OCI-LY3 (cell line): Measurements from ENCODE around the gene CUBN.

ENCODE experiments used
- H2AFZ ChIP-seq: fragments of 200-600, 300-600 bp; shearing (Covaris generic); 2 replicates; pipeline ENCODE4 v1.6.0; 2014; ENCODE audit warnings: antibody characterized with exemption, low read depth, low read length
- H3K27ac ChIP-seq: fragments of 200-600, 300-600 bp; sonication (generic); 2 replicates; pipeline ENCODE4 v1.5.1; 2014; ENCODE audit warnings: mild to moderate bottlenecking, low read length, moderate library complexity, mixed read lengths
- H3K27me3 ChIP-seq: fragments of 200-600, 300-600 bp; sonication (generic); 2 replicates; pipeline ENCODE4 v1.6.1; 2014; ENCODE audit warnings: low read depth, low read length, mixed read lengths
- H3K36me3 ChIP-seq: fragments of 200-600, 300-600 bp; sonication (generic); replicated peaks from 2 replicates; pipeline ENCODE3; 2014; ENCODE audit warnings: low read depth, low read length, mixed read lengths
- H3K4me1 ChIP-seq: fragments of 300-600, 200-600 bp; sonication (generic); 2 replicates; pipeline ENCODE4 v1.6.1; 2014; ENCODE audit warnings: low read length, mixed read lengths
- H3K4me2 ChIP-seq: fragments of 200-600, 300-600 bp; sonication (generic); 2 replicates; pipeline ENCODE4 v1.6.1; 2014; ENCODE audit warnings: low read length, mixed read lengths
- H3K4me3 ChIP-seq: fragments of 300-600, 200-600 bp; sonication (generic); 2 replicates; pipeline ENCODE4 v1.5.1; 2014; ENCODE audit warnings: antibody characterized with exemption, mild to moderate bottlenecking, low read length, moderate library complexity
- H3K79me2 ChIP-seq: fragments of 300-600, 200-600 bp; shearing (Covaris generic); 2 replicates; pipeline ENCODE4 v1.6.1; 2014; ENCODE audit warnings: mild to moderate bottlenecking, low read length, mixed read lengths
- H3K9ac ChIP-seq: fragments of 300-600, 200-600 bp; shearing (Covaris generic); 2 replicates; pipeline ENCODE4 v1.6.0; 2014; ENCODE audit warnings: mild to moderate bottlenecking, low read length, moderate library complexity
- H3K9me3 ChIP-seq: fragments of 200-600, 300-600 bp; shearing (Covaris generic); 2 replicates; pipeline ENCODE4 v1.6.1; 2014; ENCODE audit warnings: low read length, mixed read lengths; ENCODE audit not compliant: insufficient read depth
- H4K20me1 ChIP-seq: fragments of 200-600, 300-600 bp; sonication (generic); 2 replicates; pipeline ENCODE4 v1.6.1; 2016; ENCODE audit warnings: low read length, mixed read lengths; ENCODE audit not compliant: insufficient read depth
- EZH2phosphoT487 ChIP-seq: fragments of 200-600 bp; shearing (Covaris generic); IDR thresholded peaks from 2 replicates; pipeline ENCODE4 v1.6.1; 2018; ENCODE audit warnings: antibody characterized with exemption, mixed run types, low read depth
- TF ChIP-seq, protein P1 (sequence below): fragments of 200-600, 300-600 bp; sonication (generic); IDR thresholded peaks from 2 replicates; pipeline ENCODE4 v1.5.1; 2014; ENCODE audit warnings: antibody characterized with exemption, low read length, low read depth

The CUBN gene

DNA sequence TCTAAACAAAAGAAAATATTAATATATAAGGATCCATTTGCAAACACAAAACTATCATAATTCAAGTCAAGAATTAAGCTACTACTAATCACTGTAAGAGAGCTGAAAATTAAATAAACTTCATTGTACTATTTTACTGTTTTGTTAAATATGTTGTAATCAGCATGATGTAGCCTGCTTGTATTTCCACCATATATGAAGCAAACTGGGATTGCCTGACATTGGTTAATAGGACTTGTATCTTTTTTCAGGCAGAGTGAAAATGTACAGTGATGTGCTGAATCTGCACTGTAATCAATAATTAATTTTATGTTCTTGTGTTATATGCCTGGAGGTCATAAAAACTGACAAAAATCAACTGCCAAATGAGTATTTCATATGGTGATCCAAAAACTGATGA, 46.5 kb upstream of the CUBN start:
- H3K4me1 ChIP-seq = no peaks in the 10 kb centered on the region
- TF ChIP-seq, protein P1, sequence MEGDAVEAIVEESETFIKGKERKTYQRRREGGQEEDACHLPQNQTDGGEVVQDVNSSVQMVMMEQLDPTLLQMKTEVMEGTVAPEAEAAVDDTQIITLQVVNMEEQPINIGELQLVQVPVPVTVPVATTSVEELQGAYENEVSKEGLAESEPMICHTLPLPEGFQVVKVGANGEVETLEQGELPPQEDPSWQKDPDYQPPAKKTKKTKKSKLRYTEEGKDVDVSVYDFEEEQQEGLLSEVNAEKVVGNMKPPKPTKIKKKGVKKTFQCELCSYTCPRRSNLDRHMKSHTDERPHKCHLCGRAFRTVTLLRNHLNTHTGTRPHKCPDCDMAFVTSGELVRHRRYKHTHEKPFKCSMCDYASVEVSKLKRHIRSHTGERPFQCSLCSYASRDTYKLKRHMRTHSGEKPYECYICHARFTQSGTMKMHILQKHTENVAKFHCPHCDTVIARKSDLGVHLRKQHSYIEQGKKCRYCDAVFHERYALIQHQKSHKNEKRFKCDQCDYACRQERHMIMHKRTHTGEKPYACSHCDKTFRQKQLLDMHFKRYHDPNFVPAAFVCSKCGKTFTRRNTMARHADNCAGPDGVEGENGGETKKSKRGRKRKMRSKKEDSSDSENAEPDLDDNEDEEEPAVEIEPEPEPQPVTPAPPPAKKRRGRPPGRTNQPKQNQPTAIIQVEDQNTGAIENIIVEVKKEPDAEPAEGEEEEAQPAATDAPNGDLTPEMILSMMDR = no peak
- TF ChIP-seq EZH2phosphoT487 = no peak
- H2AFZ ChIP-seq = no peak overlapping the region
- no peaks in the 10 kb centered on the region for H4K20me1 ChIP-seq
- H3K79me2 ChIP-seq = no peaks in the 10 kb centered on the region
- H3K4me2 ChIP-seq = no peak overlapping the region
- no peak overlapping the region for H3K9ac ChIP-seq
- no peak overlapping the region for H3K4me3 ChIP-seq
- H3K27me3 ChIP-seq = no peaks in the 10 kb centered on the region
- H3K36me3 ChIP-seq = no peaks in the 10 kb centered on the region
- H3K27ac ChIP-seq = no peak overlapping the region
- H3K9me3 ChIP-seq = no peaks in the 10 kb centered on the region

GRCh38 chr10:17175551-17175950, 45.9 kb upstream of the CUBN start:
- Histone ChIP-seq H3K9me3 (no peaks in the 10 kb centered on the region), H3K27me3 (no peaks in the 10 kb centered on the region), H4K20me1 (no peaks in the 10 kb centered on the region), H3K4me3 (no peak overlapping the region), H3K4me1 (no peaks in the 10 kb centered on the region), H3K9ac (no peak overlapping the region), H3K36me3 (no peaks in the 10 kb centered on the region), H3K27ac (no peak overlapping the region), H2AFZ (no peak overlapping the region), H3K4me2 (no peak overlapping the region), H3K79me2 (no peaks in the 10 kb centered on the region)
- TF ChIP-seq, protein P1 = no peak
- TF ChIP-seq EZH2phosphoT487 = no peak

DNA sequence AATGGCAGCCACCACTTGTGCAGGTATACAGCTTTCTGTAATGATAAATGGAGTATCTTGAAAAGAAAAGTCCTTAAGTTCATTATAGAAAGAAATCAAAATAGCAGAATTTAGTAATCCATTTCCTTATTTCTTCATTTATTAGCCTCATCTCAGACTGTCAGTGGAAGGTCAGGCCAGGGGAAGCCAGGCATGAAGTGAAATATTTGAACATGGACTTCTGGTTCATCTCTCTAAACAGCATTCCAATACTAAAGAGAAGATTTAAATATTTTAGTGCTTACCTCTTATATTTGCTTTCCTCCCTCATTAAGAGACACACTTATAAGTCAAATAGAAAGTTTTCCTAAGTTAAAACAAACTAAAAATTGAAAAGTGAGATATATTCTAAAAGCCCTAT, 45.0 kb upstream of the CUBN start:
- H3K27ac ChIP-seq = no peak overlapping the region
- H4K20me1 ChIP-seq = no peaks in the 10 kb centered on the region
- no peak overlapping the region for H2AFZ ChIP-seq
- no peak overlapping the region for H3K9ac ChIP-seq
- H3K79me2 ChIP-seq = no peaks in the 10 kb centered on the region
- H3K4me3 ChIP-seq = no peak overlapping the region
- no peak overlapping the region for H3K4me2 ChIP-seq
- no peaks in the 10 kb centered on the region for H3K9me3 ChIP-seq
- H3K4me1 ChIP-seq = no peaks in the 10 kb centered on the region
- no peaks in the 10 kb centered on the region for H3K36me3 ChIP-seq
- no peaks in the 10 kb centered on the region for H3K27me3 ChIP-seq
- TF ChIP-seq EZH2phosphoT487 = no peak

DNA sequence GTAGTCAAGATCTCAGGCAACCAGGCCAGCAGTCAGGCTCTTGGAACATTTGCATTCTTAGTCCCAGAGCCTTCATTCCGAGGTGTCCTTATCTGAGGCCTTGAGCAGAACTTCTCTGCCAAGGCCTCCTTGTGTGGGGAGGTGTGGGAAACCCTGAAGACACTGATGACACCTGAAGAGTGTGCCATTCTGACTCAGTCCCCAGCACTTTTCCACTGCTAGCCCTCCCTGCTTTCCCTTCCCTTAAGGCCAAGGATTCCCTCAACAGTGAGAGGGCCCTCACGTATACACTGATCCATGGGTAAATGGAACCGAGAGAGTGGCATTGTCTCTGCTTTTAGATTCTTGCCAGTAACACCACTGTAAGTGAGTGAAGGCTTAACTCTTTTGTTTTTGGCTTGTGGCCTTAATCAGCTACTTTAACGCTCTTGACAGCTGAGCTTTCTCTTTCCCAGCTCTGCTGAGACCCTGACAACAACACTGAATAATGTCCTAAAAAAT, 41.6 kb upstream of the CUBN start:
- H3K27me3 ChIP-seq = no peaks in the 10 kb centered on the region
- H3K4me2 ChIP-seq = no peak overlapping the region
- no peak overlapping the region for H3K27ac ChIP-seq
- no peak overlapping the region for H3K9ac ChIP-seq
- H4K20me1 ChIP-seq = no peaks in the 10 kb centered on the region
- TF ChIP-seq, protein P1 = no peak
- no peak for TF ChIP-seq EZH2phosphoT487
- no peak overlapping the region for H3K4me3 ChIP-seq
- no peaks in the 10 kb centered on the region for H3K9me3 ChIP-seq
- no peaks in the 10 kb centered on the region for H3K4me1 ChIP-seq
- no peaks in the 10 kb centered on the region for H3K79me2 ChIP-seq
- H3K36me3 ChIP-seq = no peaks in the 10 kb centered on the region
- no peak overlapping the region for H2AFZ ChIP-seq

- H3K27ac ChIP-seq = no peak overlapping the region
- no peak overlapping the region for H3K4me2 ChIP-seq
- no peaks in the 10 kb centered on the region for H3K27me3 ChIP-seq
- H3K4me1 ChIP-seq = no peaks in the 10 kb centered on the region
- no peaks in the 10 kb centered on the region for H4K20me1 ChIP-seq
- no peaks in the 10 kb centered on the region for H3K36me3 ChIP-seq
- TF ChIP-seq EZH2phosphoT487 = no peak
- TF ChIP-seq, protein P1 = no peak
- no peak overlapping the region for H2AFZ ChIP-seq
- H3K9me3 ChIP-seq = no peaks in the 10 kb centered on the region
- no peaks in the 10 kb centered on the region for H3K79me2 ChIP-seq
- H3K9ac ChIP-seq = no peak overlapping the region
- no peak overlapping the region for H3K4me3 ChIP-seq
Measured at GRCh38 chr10:17169803-17170202, 40.2 kb upstream of the CUBN start.
